NCI-H1694 treated with DMSO at 0.1 percent for 48 hours (cell line): ENCODE data around the gene GNAT2.
"Not testable (repeated sequence)": the region's sequence is repeated elsewhere in the genome, so short reads cannot be mapped to it uniquely, and the experiment has no call there.

Source experiments
- DNase-seq: peaks from one replicate; lab custom pipeline; 2025; lab: John Stamatoyannopoulos, UW

GNAT2 gene

DNA sequence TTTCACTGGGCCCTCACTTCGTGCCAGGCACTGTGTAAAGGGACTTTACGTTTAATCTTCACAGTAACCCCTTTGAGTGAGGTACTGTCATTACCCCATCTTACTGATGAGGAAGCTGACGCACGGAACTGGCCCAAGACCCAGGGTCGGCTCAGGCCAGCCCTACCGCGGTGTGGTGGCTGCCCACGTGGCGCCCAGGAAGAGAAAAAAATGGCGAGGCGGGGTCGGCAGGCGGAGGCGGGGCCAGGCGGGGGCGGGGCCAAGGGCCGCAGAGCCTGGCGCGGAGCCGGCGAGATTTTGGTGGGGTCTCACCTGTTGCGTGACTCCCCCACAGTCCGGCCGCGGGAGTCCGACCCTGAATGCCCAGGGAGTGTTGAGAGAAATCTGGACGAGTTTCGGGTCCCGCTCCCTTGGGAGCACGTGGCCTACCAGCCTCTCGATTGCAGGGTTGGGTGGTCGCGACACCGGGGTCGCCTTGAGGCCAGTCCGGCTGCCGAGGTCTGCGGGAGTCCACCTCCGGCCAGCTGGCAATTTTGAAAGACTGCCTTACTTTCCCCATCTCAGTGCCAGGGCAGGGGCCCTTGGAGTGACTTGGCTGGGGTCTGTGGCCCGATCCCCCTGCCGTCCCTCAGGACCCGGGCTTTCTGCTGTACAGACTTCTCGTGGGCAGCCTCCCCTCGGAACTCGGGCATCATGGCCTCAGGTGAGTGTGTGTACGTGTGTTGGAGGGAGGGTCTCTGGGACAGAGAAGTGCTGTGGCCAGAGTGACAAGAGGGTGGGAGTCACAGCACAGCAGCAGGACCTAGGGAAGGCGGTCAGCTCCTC, at the start of gene GNAT2, which contains the start of gene AMPD2:
TSS of gene GNAT2 (minus strand) at position 41 of the 825 bp plus-strand sequence. CDS start 6,746 bp downstream, outside the sequence.
TSS of gene AMPD2 (plus strand) at position 262 of the 825 bp plus-strand sequence. CDS start 1,339 bp downstream, outside the sequence.
- DNase-seq, result peak; percentile 31

DNA sequence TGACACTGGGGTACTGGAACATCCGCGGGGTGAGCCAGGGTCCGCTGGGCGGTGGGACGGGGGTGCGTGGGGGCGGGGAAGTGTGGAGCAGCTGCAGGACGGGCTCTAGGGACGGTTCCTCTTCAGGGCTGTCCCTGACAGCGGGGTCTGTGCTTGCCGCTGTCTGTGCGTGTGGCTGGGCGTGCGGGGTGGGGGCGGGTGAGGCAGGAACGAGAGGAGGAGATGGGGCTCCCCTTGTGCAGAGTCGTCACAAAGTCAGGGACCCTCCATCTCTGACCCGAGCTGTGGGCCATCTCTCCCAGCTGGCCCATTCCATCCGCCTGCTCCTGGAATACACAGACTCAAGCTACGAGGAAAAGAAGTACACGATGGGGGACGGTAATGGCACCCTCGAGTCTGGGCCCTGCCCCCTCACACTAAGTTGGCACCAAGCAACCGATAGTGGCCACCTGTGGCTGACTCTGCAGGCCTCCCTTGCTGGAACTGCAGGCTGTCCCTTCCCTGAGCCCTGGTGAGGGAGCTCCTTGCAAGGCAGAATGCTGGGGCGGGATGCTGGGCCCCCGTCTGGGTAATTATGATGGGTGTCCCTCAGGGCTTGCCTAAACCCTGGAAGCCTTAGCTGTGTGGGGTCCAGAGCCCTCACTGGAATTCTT, 48.8 kb upstream of the GNAT2 start:
- DNase-seq, result no peak

DNA sequence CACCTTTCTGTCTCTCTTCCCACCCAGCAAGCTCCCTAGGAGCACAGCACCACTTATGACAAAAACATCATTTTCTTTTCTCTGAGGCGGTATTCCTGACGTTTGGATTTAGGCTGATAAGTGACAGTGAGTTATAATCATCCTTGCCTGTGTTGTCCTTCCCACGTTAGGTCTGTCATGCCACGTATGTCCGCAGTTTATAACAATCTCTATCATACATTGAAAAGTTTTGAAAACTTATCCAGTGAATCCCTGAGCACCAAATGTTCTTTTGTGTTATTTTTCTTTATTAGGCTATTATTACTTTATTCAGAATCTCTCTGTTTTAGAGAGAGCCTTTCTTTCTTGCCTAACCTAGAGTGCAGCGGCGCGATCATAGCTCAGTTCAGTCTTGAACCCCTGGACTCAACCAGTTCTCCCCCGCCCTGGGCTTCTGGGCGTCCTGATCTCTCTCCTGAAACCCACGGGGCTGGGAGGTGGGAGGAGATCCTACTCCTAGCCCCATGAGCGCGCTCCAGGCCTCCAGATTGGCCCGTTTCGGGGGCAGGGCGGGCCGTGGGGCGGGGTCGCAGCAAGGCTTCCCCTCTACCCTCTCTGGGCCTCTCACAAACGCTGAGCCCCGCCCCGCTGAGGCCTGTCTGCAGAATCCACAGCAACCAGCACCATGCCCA, 48.2 kb upstream of the GNAT2 start, which contains the start of gene GSTM2:
TSS of gene GSTM2 (plus strand) at position 606 of the 671 bp plus-strand sequence. CDS start at position 665, 59 bp downstream.
- DNase-seq, result peak; percentile 57

DNA sequence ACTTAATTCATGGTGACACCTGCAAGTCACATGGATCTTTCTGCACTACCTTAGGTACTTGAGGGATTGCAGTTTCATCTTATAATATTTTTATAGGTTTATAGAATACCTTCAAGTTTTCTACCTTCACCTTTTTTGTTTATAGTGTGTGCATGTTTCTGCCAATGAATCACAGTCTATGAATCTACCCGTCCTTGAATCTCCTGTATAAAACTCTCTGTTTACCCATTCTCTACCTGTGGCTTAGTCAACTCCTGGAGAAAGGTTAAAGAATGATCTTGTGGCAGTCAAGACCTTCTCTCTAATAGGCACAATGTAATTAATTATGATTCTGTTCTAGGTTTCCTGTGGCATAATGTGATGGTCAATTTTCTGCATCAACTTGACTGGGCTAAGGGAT, 45.3 kb upstream of the GNAT2 start:
- no peak for DNase-seq

DNA sequence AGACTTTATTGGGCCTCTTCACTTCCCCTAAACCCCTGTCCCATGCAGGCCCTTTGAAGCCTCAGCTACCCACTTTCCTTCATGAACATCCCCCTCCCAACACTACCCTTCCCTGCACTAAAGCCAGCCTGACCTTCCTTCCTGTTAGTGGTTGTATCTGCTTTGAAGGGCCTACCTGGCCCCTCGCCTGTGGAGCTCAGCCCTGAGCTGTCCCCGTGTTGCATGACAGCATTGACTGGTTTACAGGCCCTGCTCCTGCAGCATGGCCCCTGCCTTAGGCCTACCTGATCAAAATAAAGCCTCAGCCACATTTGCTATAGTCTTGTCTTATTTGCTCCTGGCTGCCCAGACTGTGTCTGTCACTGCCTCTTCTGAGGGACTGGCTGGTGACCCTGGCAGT, 42.0 kb upstream of the GNAT2 start:
- DNase-seq, result no peak

DNA sequence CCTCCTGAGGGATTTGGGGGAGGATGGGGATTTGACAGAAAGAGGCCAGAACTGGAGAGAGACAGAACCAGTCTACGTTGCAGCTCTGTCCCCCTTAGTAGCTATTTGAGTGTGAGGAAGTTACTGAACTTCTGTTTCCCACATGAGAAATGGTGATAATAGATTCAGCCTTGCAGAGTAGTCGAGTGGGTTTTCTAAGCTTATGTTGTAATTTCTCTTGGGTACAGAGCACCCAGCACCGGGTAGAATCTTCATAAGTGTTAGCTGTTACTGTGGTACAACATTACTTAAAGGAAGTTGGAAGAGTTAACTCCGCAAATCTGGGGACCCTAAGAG, 41.2 kb upstream of the GNAT2 start:
- not testable (repeated sequence) for DNase-seq

DNA sequence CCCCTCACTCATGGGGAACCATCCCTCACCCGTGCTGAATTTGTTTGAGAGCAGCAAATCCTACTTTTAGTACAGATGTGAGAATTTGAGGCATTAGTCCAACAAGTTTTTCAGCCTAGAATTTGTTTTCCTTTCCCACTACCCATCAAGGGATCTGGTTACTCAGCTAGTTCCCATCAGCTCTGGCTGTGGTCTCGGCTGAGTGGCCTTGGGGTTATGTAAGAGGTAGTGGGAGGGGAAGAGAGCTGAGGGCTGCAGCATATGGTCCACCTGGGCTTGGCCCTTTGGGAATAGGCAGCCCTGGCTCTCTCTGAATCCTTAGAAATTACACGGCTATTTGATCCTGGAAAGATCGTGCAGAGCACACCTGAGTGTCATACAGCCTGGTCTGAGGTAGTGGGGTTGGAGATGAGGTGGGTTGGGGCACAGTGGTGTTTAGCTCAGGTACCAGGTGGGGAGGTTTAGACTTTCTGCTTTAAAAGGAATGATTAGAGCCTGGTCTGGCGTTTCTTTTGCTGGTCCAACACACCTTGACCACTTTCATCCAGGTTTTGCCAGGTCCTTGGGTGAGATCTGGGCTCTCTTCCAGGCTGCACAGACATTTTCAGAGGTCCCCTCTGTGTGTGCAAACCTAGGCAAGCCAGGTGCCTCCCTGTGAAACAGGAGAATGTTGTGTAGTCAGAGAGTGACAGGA, 40.7 kb upstream of the GNAT2 start:
- DNase-seq, result no peak

DNA sequence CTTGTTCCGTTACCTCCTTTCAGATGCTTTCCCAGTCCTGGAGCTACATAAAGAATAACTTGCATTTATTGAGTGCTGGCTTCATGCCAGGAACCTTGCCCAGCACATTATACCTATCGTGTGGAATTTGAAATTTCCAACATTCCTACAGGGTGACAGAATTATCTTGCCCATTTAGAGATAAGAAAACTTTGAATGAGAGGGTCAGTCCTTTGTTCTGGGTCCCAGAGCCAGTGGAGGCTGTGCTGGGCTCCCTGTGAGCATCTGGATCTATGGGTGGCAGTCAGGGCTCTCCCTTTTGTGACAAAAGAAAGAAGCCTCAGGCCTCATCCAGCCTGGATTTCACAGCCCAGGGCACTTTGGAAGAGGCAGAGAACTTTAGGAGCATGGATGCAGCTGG, 39.7 kb upstream of the GNAT2 start:
- DNase-seq, result no peak

DNA sequence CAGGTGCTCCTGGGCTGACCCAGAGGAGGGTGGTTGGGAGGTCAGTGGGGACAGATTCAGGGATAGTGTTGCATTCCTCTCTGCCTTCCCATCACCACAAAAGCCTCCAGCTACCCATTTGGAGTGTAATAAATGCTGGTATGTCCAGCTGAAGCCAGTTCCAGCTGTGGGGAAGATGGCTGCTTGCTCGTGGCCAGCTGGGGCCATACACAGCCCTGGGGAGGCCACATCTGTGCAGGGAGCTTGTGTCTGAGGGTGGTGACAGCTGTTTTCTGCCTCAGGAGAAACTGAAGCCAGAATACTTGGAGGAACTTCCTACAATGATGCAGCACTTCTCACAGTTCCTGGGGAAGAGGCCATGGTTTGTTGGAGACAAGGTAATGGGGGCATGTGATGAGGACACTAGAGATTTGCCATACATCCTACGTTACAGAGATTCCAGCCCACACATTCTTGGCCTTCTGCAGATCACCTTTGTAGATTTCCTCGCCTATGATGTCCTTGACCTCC, 39.2 kb upstream of the GNAT2 start:
- no peak for DNase-seq

DNA sequence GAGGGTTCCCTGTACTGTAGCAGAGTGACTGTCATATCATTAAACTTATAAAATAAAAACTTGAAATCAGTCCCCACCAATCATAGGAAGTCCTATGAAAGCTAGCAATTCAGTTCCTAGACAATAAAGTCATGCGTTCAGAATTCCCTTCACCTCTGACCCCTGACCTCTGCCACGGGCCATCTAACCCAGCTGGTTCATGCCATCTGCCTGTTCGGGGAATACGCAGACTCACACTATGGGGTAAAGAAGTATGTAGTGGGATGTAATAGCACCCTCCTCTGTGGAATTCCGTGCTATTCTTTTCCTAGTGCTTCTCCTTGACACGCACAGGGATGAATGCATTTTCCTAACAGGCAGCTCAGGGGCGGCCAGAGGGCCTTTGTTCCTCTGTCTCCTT, 38.6 kb upstream of the GNAT2 start:
- DNase-seq, result no peak

DNA sequence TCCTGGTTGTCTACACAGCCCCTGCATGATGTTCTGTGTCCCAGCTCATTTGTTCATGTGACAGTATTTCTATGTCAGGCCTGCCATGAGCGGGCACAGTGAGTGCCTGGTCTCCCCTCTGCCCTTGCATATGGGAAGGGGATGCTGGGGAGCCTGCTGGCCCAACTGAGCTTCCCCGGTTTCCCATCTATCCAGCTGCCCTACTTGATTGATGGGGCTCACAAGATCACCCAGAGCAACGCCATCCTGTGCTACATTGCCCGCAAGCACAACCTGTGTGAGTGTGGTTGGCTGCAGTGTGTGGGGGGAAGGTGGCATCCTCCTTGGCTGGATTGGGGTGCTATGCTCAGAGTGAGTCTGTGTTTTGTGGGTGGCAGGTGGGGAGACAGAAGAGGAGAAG, 38.0 kb upstream of the GNAT2 start:
- no peak for DNase-seq

DNA sequence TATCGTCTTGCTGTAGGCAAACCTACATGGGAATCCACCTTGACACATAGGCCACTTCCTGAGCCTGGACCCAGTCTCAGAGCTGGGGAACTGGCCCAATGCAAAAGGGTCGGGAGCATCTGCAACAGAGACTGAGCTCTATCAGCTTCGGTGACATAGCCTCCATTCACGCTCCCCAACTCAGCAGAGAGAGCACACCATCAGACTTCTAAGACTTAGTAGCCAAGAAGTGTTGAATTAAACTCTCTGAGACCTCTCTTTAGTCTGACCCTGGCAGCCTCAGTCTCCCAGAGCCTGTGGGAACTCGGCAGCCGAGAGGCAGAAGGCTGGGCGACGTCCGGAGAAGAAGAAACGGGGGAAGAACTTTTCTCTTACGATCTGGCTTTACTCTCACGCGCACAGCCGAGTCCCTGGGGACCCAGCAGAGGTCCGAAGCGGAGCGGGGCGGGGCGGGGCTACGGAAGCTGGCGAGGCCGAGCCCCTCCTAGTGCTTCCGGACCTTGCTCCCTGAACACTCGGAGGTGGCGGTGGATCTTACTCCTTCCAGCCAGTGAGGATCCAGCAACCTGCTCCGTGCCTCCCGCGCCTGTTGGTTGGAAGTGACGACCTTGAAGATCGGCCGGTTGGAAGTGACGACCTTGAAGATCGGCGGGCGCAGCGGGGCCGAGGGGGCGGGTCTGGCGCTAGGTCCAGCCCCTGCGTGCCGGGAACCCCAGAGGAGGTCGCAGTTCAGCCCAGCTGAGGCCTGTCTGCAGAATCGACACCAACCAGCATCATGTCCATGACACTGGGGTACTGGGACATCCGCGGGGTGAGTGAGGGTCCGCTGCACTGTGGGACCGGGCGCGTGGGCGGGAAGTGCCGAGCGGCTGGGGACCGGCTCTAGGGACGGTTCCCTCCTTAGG, 36.5 kb upstream of the GNAT2 start, which contains the start of gene GSTM4:
TSS of gene GSTM4 (plus strand) at position 485 of the 905 bp plus-strand sequence. CDS start at position 776, 291 bp downstream.
- no peak for DNase-seq

DNA sequence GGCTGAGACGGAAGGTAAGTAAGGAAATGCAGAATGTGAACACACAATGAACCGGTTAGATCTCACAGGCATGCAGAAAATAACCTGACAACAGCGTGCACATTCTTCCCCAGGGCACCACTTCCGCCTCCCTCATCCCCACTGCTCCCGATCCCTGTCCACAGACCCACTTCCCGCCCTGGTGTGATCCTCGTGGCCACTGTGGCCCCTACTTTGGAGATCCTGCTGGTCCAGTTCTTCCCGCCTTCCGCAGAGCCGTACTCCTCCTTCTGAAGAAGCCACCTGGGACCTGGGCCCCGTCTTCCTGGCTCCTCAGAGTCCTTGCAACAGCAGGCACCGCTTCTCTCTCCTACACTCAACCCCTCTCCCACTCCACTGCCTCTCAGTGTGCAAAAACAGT, 35.1 kb upstream of the GNAT2 start:
- no peak for DNase-seq

DNA sequence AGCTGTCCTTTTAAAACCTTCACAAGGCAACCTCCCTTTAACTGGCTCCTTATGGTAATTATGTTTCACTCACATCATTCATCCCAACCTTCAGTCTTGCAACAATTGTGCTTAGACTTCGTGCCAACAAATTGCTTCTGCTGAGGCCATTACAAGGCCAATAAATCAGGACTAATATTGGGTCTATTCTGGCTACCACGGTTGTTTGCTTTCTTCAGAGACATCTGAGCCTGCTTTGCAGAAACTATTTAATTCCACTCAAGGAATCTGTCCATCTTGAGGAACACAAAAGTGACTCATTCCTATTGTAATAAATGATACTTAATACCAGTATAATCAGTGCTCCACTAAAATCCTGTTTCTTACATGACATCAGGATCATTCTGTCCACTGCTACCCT, 33.9 kb upstream of the GNAT2 start:
- no peak for DNase-seq

DNA sequence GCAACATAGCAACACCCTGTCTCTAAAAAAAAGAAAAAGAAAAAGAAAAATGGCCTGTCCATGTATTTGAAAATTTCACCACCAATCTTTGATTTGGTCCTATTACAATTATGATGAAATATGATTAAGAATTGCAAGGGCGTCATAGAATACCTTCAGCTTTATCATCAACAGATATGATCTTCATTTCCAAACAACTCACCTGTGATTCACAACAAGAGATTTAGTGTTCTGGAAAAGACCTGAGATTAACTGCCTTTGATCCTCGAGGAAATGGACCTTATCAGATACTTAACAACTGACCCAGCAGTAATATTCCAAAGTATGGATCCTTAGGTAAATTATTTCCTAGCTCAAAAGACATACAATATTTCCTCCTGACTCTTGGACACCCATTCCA, 33.0 kb upstream of the GNAT2 start:
- no peak for DNase-seq

DNA sequence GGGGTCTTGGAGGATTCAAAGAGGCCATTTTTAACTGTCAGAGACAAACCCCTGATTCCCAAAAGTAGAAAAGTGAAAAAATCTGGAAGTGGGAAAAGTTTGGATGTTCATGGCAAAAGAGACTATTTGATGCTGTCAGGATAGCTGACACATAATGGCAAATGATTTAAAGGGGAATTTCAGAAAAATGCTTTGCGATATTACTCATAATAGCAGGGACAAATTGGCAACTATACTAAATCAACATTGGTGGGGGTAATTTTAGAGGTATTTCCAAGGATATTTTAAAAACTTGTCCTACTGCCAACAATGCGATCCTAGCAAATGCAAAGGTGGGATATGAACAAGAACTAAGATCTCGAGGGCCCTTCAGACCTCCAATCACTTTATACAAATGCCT, 31.2 kb upstream of the GNAT2 start:
- DNase-seq, result no peak

DNA sequence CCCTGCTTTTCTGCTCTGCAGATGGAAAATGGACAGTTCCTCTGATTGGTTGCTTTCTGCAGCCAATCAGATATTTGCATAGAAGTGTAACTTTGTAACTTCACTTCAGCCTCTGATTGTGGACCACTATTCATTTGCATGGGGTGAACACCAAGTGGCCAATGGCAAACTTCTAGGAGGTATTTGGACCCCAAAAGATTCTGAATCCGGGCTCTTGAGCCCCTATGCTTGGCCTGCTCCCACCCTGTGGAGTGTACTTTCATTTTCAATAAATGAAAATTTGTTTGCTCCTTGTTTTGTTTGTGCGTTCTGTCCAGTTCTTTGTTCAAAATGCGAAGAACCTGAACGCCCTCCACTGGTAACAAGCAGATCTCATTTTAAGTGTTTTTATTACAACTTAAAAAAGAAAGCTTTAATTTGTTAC, 30.1 kb upstream of the GNAT2 start:
- peak; percentile 74 for DNase-seq

DNA sequence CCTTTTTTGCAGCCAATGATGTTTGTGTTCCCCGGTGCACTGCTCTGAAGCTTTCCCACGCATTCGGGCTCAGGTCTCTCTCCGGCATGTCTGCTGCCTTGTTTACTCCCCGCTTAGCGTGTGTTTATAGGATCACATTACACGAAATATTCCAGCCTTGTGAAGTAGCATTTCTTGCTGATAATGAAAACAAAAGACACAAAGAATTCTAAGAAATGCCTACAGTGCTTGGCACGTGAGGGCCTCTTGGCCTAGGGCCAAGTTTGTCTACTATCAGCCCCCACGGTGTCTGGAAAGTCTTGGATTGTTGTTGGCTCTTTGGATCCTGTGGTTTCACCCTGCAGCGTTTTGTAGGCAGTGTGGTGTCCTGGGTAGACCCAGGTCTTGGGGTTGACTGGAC, 25.3 kb upstream of the GNAT2 start:
- DNase-seq, result no peak

DNA sequence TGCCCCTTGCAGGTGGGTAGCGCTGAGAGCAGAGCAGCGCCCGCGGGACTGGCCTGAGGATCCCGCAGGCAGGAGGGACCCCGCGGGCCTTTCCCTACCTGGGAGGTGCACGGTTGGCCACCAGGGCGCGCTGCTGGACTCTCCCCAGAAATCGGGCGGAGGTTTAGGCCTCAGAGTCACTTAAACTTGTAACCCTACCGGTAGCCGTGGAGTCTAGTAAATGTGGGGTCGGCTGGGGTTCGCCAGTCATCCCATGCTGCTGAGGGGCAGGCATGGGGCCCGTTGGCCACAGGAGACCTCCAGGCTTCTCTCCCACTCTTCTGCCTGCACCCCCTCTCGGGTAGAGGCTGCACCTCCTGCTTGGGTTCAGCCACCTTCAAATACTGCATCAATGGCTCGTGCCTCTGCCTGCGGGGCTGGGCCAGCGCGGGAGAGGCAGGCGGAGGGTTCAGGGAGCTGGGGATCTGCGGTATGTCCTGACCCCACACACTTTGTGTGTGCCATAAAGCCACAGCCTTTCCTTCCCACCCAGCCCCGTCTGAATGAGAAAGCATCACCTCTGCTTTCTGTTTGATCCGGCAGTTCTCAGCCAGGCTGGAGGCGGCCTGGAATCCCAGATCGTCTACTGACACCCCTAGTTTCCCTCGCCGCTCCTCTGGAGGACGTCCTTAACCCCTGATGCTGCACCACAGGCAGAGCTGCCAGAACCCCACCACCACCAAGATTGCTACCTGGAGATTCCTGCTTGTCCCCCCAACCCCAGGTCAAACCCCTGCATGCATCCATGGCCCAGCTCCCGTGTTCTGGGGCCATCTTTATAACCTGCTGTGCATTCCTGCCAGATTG, 24.2 kb upstream of the GNAT2 start:
- DNase-seq, result peak; percentile 69

DNA sequence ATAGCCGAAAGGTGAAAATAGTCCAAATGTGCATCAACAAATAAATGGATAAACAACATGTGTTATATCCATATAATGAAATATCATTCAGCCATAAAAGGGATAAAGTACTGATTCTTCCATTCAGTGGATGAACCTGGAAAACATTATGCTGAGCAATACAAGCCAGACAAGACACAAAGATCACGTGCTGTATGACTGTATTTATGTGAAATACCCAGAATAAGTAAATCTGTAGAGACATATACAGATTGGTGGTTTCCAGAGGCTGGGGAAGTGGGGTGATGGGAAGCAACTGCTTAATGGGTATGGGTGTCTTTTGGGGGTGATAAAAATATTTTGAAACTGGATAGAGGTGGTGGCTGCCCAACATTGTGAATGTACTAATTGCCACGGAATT, 23.2 kb upstream of the GNAT2 start:
- DNase-seq, result no peak
